HG02981 (cell line): ENCODE measurements around the gene MAP3K20.
"Not testable (repeated sequence)": the region's sequence is repeated elsewhere in the genome, so short reads cannot be mapped to it uniquely, and the experiment has no call there.

ENCODE experiments used
- ATAC-seq: cut with Tn5 transposase; IDR thresholded peaks from one replicate; pipeline ENCODE4 v1.9.1; 2021; ENCODE audit warnings: mild to moderate bottlenecking, moderate library complexity; ENCODE audit not compliant: unreplicated experiment

MAP3K20 gene

GRCh38 chr2:173264151-173264550 lies 188.5 kb downstream of the MAP3K20 start:
- no peak for ATAC-seq

- ATAC-seq, result peak; percentile 99
These were observed 189.1 kb downstream of the MAP3K20 start for GRCh38 chr2:173264603-173265366.

- ATAC-seq, result no peak
These were observed 195.5 kb downstream of the MAP3K20 start for GRCh38 chr2:173271135-173271534.

DNA sequence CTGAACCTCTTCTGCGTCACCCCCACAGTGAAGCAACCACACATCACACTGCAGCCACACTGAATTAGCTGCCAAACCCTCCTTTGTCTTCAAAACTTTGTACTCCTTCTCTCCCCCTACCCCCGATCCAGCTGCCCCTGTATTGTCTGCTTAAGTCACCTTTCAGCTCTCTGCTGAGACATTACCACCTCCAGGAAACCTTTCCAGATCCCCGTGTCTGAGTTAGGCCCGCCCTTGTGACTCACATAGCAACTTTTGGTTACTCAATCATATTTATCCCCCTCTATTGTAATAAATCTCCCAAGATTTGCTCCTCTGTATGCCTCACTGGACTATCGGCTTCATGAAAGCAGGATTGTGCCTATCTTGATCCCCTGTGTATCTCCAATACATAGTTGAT lies 196.2 kb downstream of the MAP3K20 start:
- ATAC-seq, result no peak

- ATAC-seq, result no peak
These were observed 197.2 kb downstream of the MAP3K20 start for GRCh38 chr2:173272849-173273248.

DNA sequence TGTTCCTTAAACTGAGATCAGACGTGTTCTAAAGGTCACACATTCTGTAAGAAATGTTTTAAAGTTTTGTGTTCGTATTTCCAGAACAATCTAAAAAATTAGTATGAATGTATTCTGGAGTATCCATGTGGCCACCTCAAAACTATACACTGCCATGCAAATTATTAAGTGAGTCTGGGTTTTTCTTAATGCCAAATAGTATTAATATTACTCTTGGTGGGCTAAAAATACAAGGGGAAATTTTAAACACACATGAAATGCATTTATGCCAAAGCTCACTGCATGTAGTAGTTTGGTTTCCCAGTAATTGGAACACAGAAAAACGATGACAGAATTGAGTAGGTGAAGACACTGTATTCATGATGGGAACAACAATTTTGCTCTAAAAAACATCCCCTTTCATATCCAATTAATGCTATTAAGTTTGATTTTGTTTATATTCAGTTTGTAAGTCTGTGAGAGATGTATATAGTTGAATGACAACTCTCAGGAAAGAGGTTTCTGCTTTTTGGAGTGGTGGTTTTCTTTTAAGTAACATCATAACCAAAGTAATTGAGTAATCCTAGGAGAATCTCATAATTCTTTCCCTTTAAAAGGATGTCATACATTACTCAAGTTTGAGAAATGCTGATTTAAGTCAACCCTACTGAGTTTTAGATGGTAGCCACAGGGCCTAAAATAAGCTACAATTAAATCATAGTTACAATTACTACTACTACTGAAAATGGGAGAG lies 203.3 kb downstream of the MAP3K20 start:
- no peak for ATAC-seq

DNA sequence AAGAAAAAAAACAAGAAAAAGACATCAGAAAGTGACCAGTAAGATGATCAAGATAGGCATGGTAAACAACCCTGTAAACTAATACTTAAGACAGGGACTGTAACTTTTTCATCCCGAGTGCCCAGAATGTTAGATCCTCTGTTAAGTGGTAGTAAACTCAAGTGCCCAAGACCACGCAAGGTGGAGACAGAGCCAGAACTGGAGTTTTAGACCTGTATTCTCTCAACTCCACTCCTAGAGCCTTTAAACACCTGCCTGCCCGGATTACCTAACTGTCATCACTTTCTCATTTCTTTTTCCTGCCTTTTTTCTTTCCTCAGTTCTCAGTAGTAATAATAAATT lies 203.9 kb downstream of the MAP3K20 start:
- ATAC-seq, result no peak

DNA sequence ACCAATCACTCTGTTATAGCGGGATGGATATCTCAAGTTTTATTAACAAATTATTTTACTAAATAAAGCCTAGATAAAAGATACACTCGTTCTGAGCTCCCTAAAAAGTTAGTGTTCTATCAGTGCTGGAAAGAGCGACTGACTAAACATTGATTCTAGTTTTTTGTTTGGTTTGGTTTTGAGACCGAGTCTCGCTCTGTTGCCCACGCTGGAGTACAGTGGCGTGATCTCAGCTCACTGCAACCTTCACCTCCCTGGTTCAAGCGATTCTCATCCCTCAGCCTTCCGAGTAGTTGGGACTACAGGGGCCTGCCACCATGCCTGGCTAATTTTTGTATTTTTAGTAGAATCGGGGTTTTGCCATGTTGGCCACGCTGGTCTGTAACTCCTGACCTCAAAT lies 205.2 kb downstream of the MAP3K20 start:
- ATAC-seq, result no peak

GRCh38 chr2:173281898-173282297 lies 206.3 kb downstream of the MAP3K20 start:
- ATAC-seq, result not testable (repeated sequence)

- ATAC-seq, result no peak
These were observed 207.3 kb downstream of the MAP3K20 start for GRCh38 chr2:173282795-173283545.

DNA sequence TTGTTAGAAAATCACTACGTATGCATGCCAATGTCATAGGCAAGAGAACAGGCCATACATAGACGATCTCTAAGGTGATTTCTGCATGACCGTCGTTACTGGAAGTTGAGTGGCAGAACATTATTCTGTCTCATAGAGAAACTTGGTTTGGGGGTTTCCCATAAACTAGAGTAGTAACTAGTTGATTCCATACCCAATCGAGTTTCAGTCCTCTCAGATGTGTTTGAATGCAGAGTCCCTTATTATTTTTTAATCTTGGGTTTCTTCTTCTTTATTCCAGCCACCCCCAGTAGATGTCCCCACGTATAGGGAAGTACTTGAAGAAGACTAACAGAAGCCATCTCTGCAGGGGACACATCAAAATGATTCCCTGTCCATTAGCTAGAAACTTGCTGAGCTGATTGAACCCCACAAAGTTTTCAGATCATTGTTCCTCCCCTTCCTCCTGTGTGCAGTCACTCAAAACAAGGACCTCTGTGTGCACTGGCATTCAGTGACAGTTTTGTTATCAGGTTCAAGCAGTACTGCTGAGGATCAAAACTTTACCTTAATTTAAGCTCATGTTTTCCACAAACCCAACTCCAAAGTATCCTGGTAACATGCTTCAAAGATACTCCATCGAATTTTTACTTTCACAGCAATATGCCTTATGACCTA lies 210.6 kb downstream of the MAP3K20 start:
- peak; percentile 67 for ATAC-seq

GRCh38 chr2:173287594-173287993 lies 211.9 kb downstream of the MAP3K20 start:
- no peak for ATAC-seq

GRCh38 chr2:173288561-173288960 lies 212.9 kb downstream of the MAP3K20 start:
- no peak for ATAC-seq

GRCh38 chr2:173290046-173290445 lies 214.4 kb downstream of the MAP3K20 start:
- no peak for ATAC-seq

- no peak for ATAC-seq
These were observed 214.9 kb downstream of the MAP3K20 start for GRCh38 chr2:173290518-173290917.

DNA sequence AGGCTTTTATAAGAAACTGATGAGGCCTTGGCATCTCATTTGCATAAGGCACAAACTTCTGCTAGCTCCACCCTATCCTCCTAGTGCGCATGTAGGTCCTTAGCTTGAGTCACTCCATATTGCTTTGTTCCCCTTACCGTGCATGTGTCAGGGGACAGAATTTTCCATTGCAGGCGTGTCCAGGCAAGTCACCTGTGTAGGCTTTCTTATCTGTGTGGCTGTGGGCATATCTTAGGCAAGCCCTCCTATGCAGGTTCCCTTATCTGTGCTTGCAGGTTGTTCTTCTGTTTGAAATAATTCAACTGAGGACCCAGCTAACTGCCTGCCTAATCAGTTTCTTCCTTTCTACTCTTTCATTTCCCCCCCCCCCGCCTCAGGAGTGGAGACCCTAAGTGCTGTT lies 215.8 kb downstream of the MAP3K20 start:
- ATAC-seq, result no peak

DNA sequence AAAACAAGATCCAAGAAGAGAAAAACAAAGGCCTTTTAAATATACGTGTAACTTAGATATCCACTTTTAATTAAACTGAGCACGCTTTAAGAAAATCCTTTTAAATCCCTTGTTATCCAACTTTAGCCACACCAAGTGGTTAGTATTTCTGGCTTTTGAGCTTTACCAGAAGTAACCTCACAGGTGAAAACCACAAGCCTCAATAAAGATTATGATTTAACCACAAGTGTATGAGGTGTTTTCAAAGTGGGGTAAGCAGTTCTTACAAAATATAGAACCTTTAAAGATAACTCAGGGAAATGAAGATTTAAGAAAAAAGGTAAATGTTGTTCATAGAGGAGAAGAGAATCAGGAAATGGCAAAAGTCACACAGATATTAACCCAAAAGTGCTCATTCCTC lies 220.6 kb downstream of the MAP3K20 start:
- ATAC-seq, result no peak

- ATAC-seq, result no peak
These were observed 223.0 kb downstream of the MAP3K20 start for GRCh38 chr2:173298536-173299097.

- ATAC-seq, result no peak
These were observed 224.1 kb downstream of the MAP3K20 start for GRCh38 chr2:173299764-173300163.

DNA sequence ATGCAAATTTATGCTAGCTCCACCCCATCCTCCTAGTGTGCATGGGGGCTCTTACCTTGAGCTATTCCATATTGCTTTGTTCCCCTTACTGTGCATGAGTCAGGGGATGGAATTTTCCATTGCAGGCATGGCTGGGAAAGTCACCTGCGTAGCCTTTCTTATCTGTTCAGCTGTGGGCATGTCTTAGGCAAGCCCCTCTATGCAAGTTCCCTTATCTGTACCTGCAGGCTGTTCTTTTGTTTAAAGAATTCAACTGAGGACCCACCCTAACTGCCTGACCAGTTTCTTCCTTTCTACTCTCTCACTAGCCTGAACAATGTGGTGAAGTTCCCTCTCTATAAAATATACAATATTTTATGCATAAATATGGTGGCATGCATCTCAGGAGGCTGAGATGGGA lies 224.8 kb downstream of the MAP3K20 start:
- no peak for ATAC-seq

DNA sequence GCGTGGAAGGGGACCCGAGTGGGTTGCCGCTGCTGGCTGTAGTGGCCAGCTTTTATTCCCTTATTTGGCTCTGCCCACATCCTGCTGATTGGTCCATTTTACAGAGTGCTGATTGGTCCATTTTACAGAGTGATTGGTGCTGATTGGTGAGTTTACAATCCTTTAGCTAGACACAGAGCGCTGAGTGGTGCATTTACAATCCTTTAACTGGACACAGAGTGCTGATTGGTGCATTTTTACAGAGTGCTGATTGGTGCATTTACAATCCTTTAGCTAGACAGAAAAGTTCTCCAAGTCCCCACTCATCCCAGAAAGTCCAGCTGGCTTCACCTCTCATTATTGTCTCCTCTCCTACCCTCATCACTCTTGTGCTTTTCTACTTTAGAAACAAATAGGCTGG lies 225.9 kb downstream of the MAP3K20 start:
- ATAC-seq, result not testable (repeated sequence)
